ENCODE results near the gene FBRSL1.

DNA sequence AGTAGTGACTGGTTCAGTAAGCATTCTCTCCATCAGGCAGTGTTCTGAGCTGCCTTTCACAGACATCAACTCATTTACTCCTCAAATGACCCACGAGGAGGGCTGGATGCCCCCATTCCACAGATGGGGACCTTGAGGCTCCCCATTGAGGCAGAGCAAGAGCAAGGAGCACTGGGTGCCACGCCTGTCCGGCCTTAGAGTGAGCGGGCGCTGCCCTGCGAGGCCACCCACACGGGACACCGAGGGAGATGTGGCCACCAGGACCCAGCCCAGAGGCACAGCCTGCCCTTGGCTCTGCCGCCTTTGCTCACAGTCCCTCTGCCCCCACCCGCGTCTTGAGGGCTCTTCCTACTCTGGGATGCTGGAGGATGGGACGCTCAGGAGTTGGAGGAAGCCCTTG, 3.0 kb downstream of the FBRSL1 start:
- TF ChIP-seq, protein P1, sequence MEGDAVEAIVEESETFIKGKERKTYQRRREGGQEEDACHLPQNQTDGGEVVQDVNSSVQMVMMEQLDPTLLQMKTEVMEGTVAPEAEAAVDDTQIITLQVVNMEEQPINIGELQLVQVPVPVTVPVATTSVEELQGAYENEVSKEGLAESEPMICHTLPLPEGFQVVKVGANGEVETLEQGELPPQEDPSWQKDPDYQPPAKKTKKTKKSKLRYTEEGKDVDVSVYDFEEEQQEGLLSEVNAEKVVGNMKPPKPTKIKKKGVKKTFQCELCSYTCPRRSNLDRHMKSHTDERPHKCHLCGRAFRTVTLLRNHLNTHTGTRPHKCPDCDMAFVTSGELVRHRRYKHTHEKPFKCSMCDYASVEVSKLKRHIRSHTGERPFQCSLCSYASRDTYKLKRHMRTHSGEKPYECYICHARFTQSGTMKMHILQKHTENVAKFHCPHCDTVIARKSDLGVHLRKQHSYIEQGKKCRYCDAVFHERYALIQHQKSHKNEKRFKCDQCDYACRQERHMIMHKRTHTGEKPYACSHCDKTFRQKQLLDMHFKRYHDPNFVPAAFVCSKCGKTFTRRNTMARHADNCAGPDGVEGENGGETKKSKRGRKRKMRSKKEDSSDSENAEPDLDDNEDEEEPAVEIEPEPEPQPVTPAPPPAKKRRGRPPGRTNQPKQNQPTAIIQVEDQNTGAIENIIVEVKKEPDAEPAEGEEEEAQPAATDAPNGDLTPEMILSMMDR (IDR thresholded peaks at IDR 0.05; ENCODE audit: low read depth, low read length) = no peak
- no peak for TF ChIP-seq POLR2A (IDR thresholded peaks at IDR 0.05; ENCODE audit: extremely low read depth, insufficient read length)
